Skeletal muscle cell (primary cell): ENCODE data around the gene TIGD6.

Experiments
- DNase-seq: peaks from one replicate; pipeline ENCODE4 v3.0.0-alpha.2; 2010; ENCODE audit warnings: low read depth
- H3K4me3 ChIP-seq: 2 replicates; pipeline ENCODE4 v1.5.1; 2011; ENCODE audit warnings: low read depth, mild to moderate bottlenecking, control low read depth, low read length, moderate library complexity

The TIGD6 gene

DNA sequence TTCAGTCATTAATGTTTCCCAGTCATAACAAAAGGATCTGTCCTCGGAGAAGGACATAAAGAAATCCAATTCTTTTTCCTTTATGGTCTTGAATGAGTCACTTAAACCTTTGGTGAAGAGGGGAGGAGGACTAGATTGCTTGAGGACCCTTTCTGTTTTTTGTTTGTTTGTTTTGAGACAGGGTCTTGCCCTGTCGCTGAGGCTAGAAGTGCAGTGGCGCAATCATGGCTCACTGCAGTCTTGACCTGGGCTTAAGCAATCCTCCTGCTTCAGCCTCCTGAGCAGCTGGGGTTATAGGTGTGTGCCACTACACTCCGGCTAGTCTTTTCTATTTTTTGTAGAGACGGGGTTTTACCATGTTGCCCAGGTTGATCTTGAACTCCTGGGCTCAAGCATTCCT lies 12.3 kb downstream of the TIGD6 start:
- H3K4me3 ChIP-seq, result no peak overlapping the region
- no peak for DNase-seq

DNA sequence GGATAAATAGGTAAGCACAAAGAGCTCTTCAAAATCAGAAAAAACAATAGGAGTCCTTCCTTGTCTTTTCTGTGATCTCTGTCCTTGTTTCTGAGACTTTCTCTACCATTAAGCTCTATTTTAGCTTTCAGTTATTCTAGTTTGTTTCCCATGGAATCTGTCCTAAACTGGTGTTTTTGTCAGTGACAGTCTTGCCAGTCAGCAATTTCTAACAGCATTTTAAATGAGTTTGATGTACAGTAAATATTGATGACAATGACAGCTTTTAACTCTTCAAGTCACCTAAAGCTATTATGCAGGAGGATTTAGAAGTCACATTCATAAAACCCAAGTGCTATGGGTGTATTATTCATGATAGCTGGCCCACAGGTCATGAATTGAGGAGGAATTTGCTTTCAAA lies 17.9 kb downstream of the TIGD6 start:
- H3K4me3 ChIP-seq, result no peak overlapping the region
- DNase-seq, result no peak

DNA sequence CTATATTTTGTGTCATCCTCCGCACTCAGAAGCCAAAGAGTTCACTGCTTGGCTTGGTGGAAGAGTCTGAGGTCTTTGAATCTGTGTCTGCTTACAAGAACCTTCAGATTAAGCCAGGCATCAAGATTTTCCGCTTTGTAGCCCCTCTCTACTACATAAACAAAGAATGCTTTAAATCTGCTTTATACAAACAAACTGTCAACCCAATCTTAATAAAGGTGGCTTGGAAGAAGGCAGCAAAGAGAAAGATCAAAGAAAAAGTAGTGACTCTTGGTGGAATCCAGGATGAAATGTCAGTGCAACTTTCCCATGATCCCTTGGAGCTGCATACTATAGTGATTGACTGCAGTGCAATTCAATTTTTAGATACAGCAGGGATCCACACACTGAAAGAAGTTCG lies 19.2 kb downstream of the TIGD6 start:
- no peak for DNase-seq
- no peak overlapping the region for H3K4me3 ChIP-seq

DNA sequence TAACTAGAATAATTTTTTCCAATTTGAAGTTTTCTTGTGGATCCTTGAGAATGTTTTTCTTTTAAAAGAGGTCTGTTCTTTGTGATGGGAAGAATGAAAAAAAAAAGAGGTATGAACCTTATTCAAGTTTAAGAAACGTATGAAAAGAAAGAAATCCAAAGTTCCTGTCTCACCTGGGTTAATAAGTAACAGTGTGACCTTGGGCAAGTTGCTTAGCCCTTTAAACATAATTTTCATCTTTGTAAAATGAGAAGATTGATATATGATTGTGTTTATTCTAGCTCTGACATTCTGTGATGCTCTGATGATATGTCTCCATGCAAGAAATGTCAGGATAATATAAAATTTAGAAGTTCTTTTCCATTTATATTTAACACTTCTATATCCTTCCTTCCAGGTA lies 20.6 kb downstream of the TIGD6 start:
- DNase-seq, result no peak
- H3K4me3 ChIP-seq, result no peak overlapping the region

DNA sequence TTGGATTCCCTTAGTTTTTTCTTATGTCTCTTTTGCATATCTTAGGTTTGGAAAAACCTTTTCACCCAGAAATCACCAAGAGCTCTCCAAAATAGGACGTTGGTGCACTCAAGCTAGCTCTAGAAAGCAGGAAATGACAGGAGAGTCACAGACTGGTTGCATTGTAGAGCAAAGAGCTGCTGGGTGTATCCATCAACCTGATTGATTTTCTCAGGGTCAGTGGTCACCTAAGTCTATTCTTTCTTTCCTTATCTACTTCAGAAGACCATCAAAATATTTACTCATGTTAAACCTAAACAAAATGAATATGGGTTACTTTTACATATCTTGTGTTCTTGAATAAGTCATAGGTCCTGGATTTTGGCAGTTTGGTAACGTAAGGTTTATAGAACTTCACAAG lies 25.0 kb downstream of the TIGD6 start:
- no peak overlapping the region for H3K4me3 ChIP-seq
- DNase-seq, result no peak

DNA sequence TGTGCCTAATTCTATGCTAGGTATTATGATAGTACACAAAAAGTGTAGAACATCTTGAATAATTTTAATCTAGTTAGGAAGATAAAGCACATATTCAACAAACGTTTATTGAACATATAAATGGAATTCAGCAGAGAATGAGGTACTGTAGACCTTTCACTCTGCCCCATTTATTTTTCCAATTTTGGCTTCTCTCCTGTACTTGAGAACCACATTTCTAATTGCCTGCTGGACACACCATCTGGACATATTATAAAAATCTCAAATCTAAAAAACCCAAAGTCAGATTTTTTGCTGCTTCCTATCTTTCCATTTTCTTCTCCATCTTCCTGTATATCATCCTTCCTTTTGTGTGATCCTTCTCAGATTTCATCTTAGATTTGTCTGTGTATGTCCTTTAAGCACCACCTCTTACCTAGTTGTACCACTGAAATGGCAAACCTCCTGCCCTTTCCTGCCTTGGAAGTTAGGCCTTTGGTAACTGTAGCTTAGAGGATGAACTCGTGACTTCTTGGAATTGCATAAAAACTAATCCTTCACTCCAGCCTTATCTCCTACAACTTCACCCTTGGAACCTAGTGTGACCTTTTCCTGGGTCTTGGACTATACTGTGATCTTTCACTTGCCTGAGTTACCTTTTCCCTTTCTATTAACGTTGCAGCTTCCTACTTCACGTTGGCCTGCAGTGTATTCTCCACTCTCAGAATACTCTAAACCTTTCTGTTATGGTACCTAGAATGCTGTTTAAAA lies 31.1 kb downstream of the TIGD6 start:
- no peak for DNase-seq
- no peak overlapping the region for H3K4me3 ChIP-seq

DNA sequence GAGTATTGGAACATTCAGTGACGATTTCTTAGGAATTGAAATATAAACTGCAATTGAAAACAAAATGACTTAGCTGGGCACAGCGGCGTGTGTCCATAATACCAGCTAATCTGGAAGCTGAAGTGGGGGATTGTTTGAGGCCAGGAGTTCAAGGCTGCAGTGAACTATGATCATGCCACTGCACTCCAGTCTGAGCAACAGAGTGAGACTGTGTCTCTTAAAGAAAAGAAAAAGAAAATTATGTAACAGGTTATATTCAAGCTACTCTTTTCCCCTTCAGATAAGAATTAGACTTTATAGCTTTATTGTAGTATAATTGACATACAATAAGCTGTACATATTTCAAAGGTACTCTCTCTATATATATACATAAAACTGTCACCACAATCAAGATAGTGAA lies 33.5 kb downstream of the TIGD6 start:
- no peak overlapping the region for H3K4me3 ChIP-seq
- no peak for DNase-seq

DNA sequence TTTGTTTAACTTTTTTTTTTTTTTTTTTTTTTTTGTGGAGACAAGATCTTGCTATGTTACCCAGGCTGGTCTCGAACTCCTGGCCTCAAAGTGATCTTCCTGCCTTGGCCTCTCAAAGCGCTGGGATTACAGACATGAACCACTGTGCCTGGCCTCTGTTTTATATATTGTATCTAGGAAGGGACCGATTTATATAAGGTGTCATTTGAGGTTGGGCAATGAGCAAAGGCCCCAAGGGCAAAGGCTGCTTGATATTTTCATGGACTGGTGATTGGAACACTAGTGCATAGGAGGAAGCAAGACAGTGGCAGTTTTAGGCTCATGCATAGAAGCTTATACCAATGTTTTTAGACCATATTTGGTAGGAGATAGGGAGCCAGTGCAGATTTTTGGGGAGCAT lies 36.7 kb downstream of the TIGD6 start:
- DNase-seq, result no peak
- H3K4me3 ChIP-seq, result no peak overlapping the region

DNA sequence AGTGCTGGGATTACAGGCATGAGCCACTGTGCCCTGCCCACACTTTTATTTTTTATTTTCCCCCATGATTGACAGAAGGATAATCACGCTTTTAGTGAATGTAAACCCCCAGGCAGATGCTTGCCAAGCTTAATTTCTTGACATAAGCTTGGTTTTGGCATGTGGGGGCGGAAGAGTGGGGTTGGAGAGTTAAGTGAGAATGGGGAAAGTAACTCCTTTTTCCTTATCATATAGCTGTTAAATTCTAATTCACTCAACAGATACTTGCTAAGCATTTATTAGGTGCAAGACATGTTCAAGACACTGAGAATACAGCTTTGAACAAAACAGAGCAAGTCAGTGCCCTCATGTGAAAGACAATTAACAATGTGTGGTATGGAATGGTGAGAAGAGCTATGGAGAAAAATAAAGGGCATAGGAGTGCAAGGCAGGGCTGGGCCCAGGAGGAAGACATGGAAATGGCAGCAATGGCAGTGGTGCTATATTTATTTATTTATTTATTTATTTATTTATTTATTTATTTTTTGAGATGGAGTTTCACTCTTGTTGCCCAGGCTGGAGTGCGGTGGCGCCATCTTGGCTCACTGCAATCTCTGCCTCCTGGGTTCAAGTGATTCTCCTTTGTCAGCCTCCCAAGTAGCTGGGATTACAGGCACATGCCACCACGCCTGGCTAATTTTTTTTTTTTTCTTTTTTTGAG lies 37.7 kb downstream of the TIGD6 start:
- no peak overlapping the region for H3K4me3 ChIP-seq
- no peak for DNase-seq

DNA sequence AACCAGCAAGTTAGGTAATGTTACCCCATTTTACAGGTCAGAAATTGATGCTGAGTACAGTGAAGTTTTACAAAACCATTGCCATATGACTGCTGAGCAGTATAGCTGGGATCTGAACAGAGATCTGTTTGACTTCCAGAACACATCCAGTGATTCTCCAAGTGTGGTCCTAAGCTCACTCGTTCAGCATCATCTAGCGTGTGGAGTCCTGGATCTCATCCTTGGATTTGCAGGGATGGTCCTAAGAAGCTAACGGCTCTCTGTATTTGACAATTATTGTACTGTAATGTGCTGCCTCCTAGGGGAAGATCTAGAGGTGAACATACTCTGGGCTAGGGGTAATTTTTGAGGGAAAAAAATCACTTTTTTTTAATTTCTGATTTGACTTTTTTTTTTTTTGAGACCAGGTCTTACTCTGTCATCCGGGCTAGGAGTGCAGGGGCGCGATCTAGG lies 38.5 kb downstream of the TIGD6 start:
- no peak overlapping the region for H3K4me3 ChIP-seq
- no peak for DNase-seq

DNA sequence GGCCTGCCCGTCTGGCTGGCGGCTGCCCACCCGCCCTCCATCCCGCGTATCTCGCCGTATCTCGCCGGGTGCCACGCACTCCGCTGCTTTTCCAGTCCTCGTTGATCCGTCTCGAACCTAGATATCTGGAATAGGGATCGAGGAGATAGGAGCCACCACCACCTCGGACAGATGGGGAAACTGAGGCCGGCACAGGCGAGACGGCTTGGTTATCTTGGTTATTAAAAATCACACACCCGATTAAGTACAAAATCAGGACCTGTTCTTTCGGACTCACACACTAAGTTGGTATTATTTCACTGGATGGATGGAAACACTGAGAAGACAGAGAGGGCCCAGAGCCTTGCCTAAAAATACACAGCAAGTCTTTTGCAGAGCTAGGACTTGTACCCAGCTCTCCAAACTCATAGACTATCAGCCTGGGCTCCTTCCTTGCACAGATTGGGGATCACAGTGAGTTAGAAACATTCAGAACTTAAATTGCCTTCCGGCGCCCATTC lies 39.2 kb downstream of the TIGD6 start:
- H3K4me3 ChIP-seq, result peak overlapping the region; percentile 79
- DNase-seq, result no peak

DNA sequence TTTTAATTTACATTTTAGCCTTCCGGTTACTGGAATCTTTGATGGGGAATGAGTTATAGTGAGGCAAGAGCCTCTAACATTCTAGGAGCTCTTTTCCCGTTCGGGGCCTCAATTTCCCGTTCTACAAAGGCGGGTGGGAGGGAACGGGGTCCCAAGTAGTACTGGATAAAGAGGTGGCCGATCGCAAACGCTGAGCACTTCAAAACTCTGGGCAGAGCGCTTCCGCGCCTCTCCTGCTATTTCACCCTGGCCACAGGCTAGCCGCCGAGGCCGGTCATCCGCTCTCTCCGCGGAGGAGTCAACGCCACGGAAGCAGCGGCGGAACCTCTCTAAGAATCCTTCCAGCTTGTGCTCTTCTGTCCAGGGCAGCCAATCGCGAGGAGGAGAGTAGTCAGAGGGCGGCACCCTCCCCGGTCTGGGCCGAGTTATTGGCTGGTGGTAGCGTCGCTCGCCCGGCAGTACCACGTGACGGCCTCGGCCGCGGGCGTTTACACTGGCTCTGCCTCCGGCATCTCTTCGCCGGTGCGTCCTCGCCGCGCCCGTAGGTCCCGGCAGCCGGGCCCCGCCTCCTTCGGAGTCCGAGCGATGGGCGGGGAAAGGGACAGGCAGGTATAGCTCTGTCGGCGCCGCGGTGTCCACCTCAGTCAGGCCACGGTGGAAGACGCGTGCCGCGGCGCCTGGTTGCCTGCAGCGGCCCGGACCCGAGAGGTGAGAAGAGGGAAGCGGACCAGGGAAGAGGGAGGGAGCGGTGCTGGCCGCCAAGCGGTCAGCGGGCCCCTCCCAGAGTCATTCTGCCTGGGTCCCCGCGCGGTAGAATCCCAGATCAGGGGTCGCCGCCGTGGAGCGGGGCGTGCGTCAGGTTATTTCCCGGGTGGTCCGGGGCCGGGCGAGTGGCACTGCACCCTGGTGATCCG lies 39.9 kb downstream of the TIGD6 start, which contains the start of gene SLC26A2:
TSS of gene SLC26A2 (plus strand) at position 487 of the 914 bp plus-strand sequence. CDS start 16,895 bp downstream, outside the sequence.
- H3K4me3 ChIP-seq, result peak within 1 kb of the TSS; percentile 79
- DNase-seq, result peak; percentile 94

DNA sequence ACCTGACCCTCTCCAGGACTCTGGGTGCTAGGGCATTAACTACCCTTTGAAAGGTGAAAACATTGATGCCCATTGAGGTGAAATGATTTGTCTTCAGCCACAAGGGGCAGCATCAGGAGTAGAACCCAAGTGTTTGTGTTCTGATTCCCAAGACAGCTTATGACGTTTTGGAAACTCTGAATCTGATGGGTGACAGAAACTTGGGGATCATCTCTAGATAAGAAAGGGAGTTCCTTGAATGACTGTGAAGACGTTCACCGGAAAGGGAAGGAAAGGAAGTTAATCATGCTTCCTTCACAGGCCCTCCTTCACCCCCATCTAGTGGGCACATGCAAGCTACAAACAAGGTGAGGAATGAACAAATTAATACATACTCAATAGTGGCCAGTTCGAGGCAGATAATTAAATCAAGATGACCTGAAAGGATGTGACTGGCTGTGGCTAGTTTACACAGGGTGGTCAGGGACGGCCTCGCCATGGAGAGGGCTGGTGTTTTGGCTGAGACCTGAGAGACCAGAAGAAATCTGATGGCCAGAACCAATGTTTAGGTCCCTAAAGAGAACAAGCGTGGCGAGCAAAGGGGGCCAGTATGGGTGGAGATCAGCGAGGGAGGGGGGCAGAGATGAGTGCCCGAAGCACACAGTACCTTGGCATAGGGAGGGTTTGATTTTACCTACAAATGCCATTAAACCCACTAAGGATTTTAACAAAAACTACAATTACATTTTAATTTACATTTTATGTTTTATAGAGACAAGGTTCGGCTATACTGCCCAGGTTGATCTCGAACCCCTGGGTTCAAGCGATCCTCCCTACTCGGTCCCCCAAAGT lies 40.8 kb downstream of the TIGD6 start:
- DNase-seq, result no peak
- H3K4me3 ChIP-seq, result peak overlapping the region; percentile 79

DNA sequence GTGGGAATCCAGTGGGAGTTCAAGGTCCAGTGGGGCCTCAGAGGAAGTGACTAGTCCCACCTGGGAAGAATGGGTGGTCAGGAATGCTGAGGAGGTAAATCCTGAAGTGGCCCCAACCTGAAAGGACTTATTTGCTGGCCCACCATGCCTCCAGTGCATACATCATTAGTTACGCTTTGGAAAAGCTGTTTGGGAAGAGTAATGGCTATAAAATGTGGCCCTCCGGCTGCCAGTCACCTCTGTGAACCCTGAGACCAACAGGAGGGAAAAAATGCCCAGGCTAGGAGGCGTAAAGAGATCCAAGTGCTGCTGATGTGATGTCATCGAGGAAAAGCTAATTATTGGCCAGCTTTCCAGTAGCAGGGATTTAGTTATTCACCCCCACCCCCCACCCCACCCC lies 42.6 kb downstream of the TIGD6 start:
- DNase-seq, result no peak

DNA sequence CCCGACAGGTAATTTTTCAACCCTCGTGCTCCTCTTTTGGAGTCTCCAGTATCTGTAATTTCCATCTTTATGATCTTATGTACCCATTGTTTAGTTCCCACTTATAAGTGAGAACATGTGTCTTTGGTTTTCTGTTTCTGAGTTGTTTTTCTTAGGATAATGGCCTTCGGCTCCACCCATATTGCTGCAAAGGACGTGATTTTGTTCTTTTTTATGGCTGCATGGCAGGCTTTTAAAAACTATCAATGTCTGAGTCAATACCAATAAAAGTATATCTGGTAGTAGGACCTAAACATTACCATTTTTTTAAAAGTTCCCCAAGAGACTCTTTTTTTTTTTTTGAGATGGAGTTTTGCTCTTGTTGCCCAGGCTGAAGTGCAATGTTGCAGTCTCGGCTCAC lies 43.8 kb downstream of the TIGD6 start:
- no peak for DNase-seq

More for the DNA sequence above, 42.6 kb downstream of the TIGD6 start:
- no peak overlapping the region for H3K4me3 ChIP-seq

DNA sequence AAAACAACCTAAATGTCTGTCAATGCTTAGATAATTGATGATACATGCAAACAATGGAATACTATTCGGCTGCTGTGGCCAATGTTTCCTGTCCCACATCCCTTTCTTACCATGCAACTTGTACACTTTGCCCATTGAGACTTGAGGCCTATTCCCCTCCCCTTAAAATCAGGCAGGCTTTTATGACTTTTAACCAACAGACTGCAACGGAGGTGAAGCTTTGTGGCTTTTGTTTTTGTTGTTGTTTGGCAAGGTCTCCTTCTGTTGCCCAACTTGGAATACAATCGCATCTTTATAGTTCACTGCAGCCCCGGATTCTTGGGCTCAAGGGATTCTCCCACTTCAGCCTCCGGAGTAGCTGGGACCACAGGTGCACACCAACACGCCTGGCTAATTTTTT lies 45.7 kb downstream of the TIGD6 start:
- DNase-seq, result no peak
- H3K4me3 ChIP-seq, result no peak overlapping the region

More for the DNA sequence above, 43.8 kb downstream of the TIGD6 start:
- H3K4me3 ChIP-seq, result no peak overlapping the region

DNA sequence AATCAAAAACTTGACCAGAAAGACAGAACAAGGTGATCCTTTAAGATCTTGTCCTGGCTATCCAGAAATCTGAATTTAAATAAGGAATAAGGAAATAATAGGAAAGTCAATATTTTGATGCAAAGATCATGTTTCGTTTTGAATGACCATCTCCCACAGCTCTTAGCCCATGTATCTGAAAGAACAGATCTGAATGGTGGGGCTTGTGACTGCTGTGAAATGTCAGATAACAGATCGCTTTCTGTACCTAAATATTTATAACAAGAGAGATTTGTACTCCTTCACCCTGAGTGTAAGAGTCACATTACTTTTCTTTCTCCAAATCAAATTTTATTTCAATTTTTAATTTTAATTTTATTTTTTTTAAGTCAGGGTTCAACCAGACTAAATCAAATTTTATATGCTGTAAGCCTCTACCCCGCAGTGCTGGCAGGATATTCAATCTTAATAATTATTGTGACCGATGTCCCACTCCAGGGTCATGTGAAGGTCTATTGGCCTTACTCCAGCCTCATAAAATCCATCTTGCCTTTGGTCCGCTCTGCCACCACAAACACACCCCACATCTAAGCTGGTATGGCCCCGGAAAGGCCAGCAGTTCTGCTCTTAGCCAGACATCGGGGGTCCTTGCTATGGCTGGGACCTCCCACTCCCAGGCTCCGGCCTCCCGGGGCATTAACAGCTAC lies 46.9 kb downstream of the TIGD6 start:
- H3K4me3 ChIP-seq, result no peak overlapping the region
- DNase-seq, result no peak

DNA sequence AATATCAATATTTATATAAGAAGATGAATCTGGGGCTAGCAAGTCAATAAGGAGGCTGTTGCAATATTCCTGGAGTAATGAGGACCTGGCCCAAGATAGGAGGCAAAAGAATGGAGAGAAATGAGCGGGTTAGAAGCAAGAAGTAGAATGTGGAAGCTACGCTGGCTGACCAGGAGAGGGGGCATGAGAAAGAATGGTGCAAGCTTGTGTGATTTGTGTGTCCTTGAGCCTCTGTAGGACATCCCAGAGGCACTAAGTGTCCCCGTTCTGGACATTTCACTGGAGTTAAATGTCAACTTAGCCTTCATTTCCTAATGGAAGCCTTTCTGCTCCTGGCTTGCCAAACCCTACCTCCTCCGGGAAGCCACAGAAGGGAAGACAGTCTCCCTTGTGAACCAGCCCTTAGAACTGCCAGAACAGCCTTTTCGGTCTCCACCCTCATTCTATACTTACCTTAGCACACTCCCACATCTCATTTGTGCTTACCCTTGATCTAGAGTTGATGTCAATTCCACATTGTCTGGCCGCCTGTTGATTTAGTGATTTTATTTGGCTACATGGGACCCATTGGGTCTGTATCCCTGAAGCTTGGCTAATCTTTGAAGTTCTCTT lies 49.2 kb downstream of the TIGD6 start:
- no peak overlapping the region for H3K4me3 ChIP-seq
- no peak for DNase-seq
